H1 (cell line): ENCODE results near the gene NCAPD3. TPM values are rescaled to one million over a fixed set of nuclear protein-coding genes. Genes with fewer than 3 reads are reported as not detected.

Experiments used
- CTCF ChIA-PET: fragments of 300-600 bp; sonication (Branson Sonifier 250); formaldehyde crosslinking; loops from one replicate; lab custom pipeline; 2021; ENCODE audit not compliant: partially characterized antibody; lab: Charles Lee
- POLR2A ChIA-PET: fragments of 300-600 bp; sonication (Branson Sonifier 250); formaldehyde crosslinking; loops from one replicate; lab custom pipeline; 2021; ENCODE audit warnings: inconsistent platforms; ENCODE audit not compliant: partially characterized antibody; lab: Charles Lee
- DNase-seq, 2 experiments: peaks; one replicate each; pipeline versions ENCODE4 v3.0.0 to v3.0.0-alpha.2; 2010 to 2022; ENCODE audit warnings: low spot score in 2 of 2, low read depth in 1 of 2, mixed read lengths in 1 of 2
- FAIRE-seq: peaks from 2 replicates; lab custom pipeline; 2011; peaks lifted over from hg19 to GRCh38; lab: Jason Lieb, UNC
- H2AFZ ChIP-seq: 2 replicates; pipeline ENCODE4 v1.8.1; 2012; ENCODE audit warnings: low read length, inconsistent platforms
- H2AK5ac ChIP-seq: 2 replicates; pipeline ENCODE4 v1.6.1; 2013; ENCODE audit warnings: low read depth, low read length
- H2BK120ac ChIP-seq: replicated peaks from 2 replicates; pipeline ENCODE3; 2013; ENCODE audit warnings: low read depth, low read length, inconsistent platforms
- H2BK12ac ChIP-seq: 2 replicates; pipeline ENCODE4 v1.6.1; 2013; ENCODE audit warnings: low read depth, low read length
- H2BK15ac ChIP-seq: 2 replicates; pipeline ENCODE4 v1.6.1; 2013; ENCODE audit warnings: low read length
- H2BK20ac ChIP-seq: 2 replicates; pipeline ENCODE4 v1.6.1; 2013; ENCODE audit warnings: low read length
- H2BK5ac ChIP-seq: 2 replicates; pipeline ENCODE4 v1.6.1; 2013; ENCODE audit warnings: low read depth, low read length
- H3K14ac ChIP-seq: 2 replicates; pipeline ENCODE4 v1.6.1; 2013; ENCODE audit warnings: inconsistent platforms; ENCODE audit not compliant: insufficient read length
- H3K18ac ChIP-seq: 2 replicates; pipeline ENCODE4 v1.6.1; 2013; ENCODE audit warnings: low read length; ENCODE audit errors: extremely low read depth
- H3K23ac ChIP-seq: 2 replicates; pipeline ENCODE4 v1.6.1; 2013; ENCODE audit warnings: inconsistent platforms; ENCODE audit not compliant: insufficient read length
- H3K23me2 ChIP-seq: 2 replicates; pipeline ENCODE4 v1.6.1; 2013; ENCODE audit warnings: low read depth, low read length
- H3K27ac ChIP-seq: 2 replicates; pipeline ENCODE4 v1.6.1; 2011; ENCODE audit warnings: low read depth, low read length, inconsistent platforms
- H3K27me3 ChIP-seq, 4 experiments: replicated peaks in 1 of 4; 1 replicate in 1 of 4; 2 replicates in 3 of 4; pipeline versions ENCODE4 v1.6.1 to v1.8.1; 2011 to 2013; ENCODE audit warnings: low read length in 3 of 4, mild to moderate bottlenecking in 3 of 4, inconsistent platforms in 2 of 4, mixed read lengths in 2 of 4, moderate library complexity in 1 of 4; ENCODE audit not compliant: control insufficient read depth in 3 of 4, insufficient read depth in 3 of 4; ENCODE audit errors: extremely low read depth in 1 of 4
- H3K36me3 ChIP-seq, 4 experiments: 2 replicates each; pipeline versions ENCODE4 v1.6.1 to v1.8.1; 2011 to 2013; ENCODE audit warnings: mild to moderate bottlenecking in 4 of 4, low read length in 3 of 4, moderate library complexity in 2 of 4, control low read depth in 1 of 4, inconsistent platforms in 1 of 4; ENCODE audit not compliant: insufficient read depth in 4 of 4, control insufficient read depth in 2 of 4
- H3K4ac ChIP-seq: replicated peaks from 2 replicates; pipeline ENCODE3; 2013; ENCODE audit warnings: low read length, low read depth, mixed read lengths, inconsistent platforms; ENCODE audit not compliant: insufficient read length
- H3K4me1 ChIP-seq, 4 experiments: replicated peaks in 1 of 4; 1 replicate in 1 of 4; 2 replicates in 3 of 4; pipeline versions ENCODE4 v1.6.1 to v1.8.1; 2011 to 2013; ENCODE audit warnings: low read length in 3 of 4, inconsistent platforms in 2 of 4, mixed read lengths in 1 of 4; ENCODE audit not compliant: insufficient read depth in 4 of 4, control insufficient read depth in 3 of 4
- H3K4me2 ChIP-seq, 2 experiments: 2 replicates each; pipeline versions ENCODE4 v1.6.1 to v1.8.1; 2011 to 2013; ENCODE audit warnings: low read depth in 2 of 2, low read length in 2 of 2, control low read depth in 1 of 2, inconsistent platforms in 1 of 2, mild to moderate bottlenecking in 1 of 2; ENCODE audit not compliant: insufficient read depth in 1 of 2
- H3K4me3 ChIP-seq, 4 experiments: fragments of 200-600, 300-600 bp in 1 of 4; sonication (generic), shearing (Covaris generic), sonication (Bioruptor Twin) in 1 of 4; 2 replicates each; pipeline versions ENCODE4 v1.5.1 to v1.8.1; 2011 to 2016; ENCODE audit warnings: low read length in 4 of 4, low read depth in 3 of 4, control low read depth in 2 of 4, inconsistent platforms in 2 of 4, mild to moderate bottlenecking in 2 of 4, mixed read lengths in 1 of 4, moderate library complexity in 1 of 4; ENCODE audit not compliant: insufficient read depth in 2 of 4; ENCODE audit errors: extremely low read depth in 1 of 4
- H3K56ac ChIP-seq: replicated peaks from 2 replicates; pipeline ENCODE3; 2013; ENCODE audit warnings: low read depth, mild to moderate bottlenecking, mixed read lengths, low read length, inconsistent platforms; ENCODE audit not compliant: insufficient read length
- H3K79me1 ChIP-seq: 2 replicates; pipeline ENCODE4 v1.6.1; 2013; ENCODE audit warnings: low read depth, low read length, control low read depth
- H3K79me2 ChIP-seq, 2 experiments: 2 replicates each; pipeline versions ENCODE4 v1.6.1 to v1.8.1; 2012 to 2013; ENCODE audit warnings: low read length in 2 of 2, mild to moderate bottlenecking in 2 of 2, inconsistent platforms in 1 of 2; ENCODE audit not compliant: insufficient read depth in 2 of 2, control insufficient read depth in 1 of 2
- H3K9ac ChIP-seq, 4 experiments: replicated peaks in 1 of 4; 1 replicate in 1 of 4; 2 replicates in 3 of 4; pipeline versions ENCODE4 v1.6.1 to v1.8.1; 2011 to 2013; ENCODE audit warnings: low read depth in 3 of 4, low read length in 3 of 4, control low read depth in 2 of 4, mild to moderate bottlenecking in 2 of 4, moderate library complexity in 2 of 4, inconsistent platforms in 1 of 4; ENCODE audit errors: extremely low read depth in 1 of 4
- H3K9me3 ChIP-seq, 2 experiments: 2 replicates each; pipeline versions ENCODE4 v1.6.1 to v1.8.1; 2012 to 2013; ENCODE audit warnings: mild to moderate bottlenecking in 2 of 2, moderate library complexity in 2 of 2, control low read depth in 1 of 2, inconsistent platforms in 1 of 2, low read depth in 1 of 2, low read length in 1 of 2, mixed read lengths in 1 of 2; ENCODE audit not compliant: insufficient read depth in 2 of 2
- H4K20me1 ChIP-seq, 2 experiments: replicated peaks in 1 of 2; 2 replicates each; pipeline versions ENCODE3 to v1.8.1; 2011 to 2013; ENCODE audit warnings: inconsistent platforms in 2 of 2, low read length in 2 of 2, mild to moderate bottlenecking in 1 of 2; ENCODE audit not compliant: insufficient read depth in 2 of 2, control insufficient read depth in 1 of 2
- H4K5ac ChIP-seq: 2 replicates; pipeline ENCODE4 v1.6.1; 2013; ENCODE audit warnings: low read length, low read depth, mixed read lengths, inconsistent platforms; ENCODE audit not compliant: insufficient read length
- H4K8ac ChIP-seq: 2 replicates; pipeline ENCODE4 v1.8.0; 2013; ENCODE audit warnings: mild to moderate bottlenecking, moderate library complexity, low read length, inconsistent platforms; ENCODE audit not compliant: insufficient read depth; ENCODE audit errors: extremely low read depth
- H4K91ac ChIP-seq: replicated peaks from 2 replicates; pipeline ENCODE3; 2013; ENCODE audit warnings: low read length, mixed read lengths, inconsistent platforms; ENCODE audit not compliant: insufficient read length
- CREB1 ChIP-seq: IDR thresholded peaks from 2 replicates; pipeline ENCODE4 v1.6.1; 2012; ENCODE audit warnings: inconsistent platforms
- JUND ChIP-seq: IDR thresholded peaks from 2 replicates; pipeline ENCODE4 v1.6.1; 2011; ENCODE audit warnings: mild to moderate bottlenecking, improper control_type of control experiment, low read length
- RFX5 ChIP-seq: IDR thresholded peaks from 2 replicates; pipeline ENCODE4 v1.6.1; 2011; ENCODE audit warnings: low read depth, low read length, improper control_type of control experiment, borderline replicate concordance
- SIRT6 ChIP-seq: IDR thresholded peaks from one replicate; pipeline ENCODE4 v1.7.1; 2012; ENCODE audit warnings: low read length, inconsistent platforms
- WGBS, 2 experiments: shearing (Covaris generic) in 1 of 2; methylation state at CpG; one replicate each; pipeline versions ENCODE4 v1.1.6 to v1.1.7; 2013 to 2015; ENCODE audit warnings: low lambda C conversion rate in 2 of 2, mixed read lengths in 2 of 2, inconsistent platforms in 1 of 2, low coverage in 1 of 2, missing lambda C conversion rate in 1 of 2; ENCODE audit not compliant: insufficient replicate concordance in 2 of 2, insufficient coverage in 1 of 2, insufficient read length in 1 of 2; ENCODE audit errors: extremely low coverage in 1 of 2, missing lambda C conversion rate in 1 of 2; 5-methylcytosine and 5-hydroxymethylcytosine counted together
- polyA plus RNA-seq, 7 experiments: library from polyadenylated mRNA; depleted of rRNA in 3 of 7; stranded (reverse) in 5 of 7; unstranded in 2 of 7; fragments of >200 nt in 5 of 7; fragments of 200-250 nt in 2 of 7; gene quantifications; 1 replicate in 5 of 7; 2 replicates in 1 of 7; 4 replicates in 1 of 7; pipeline versions ENCODE4 v1.2.1 to v1.2.3, GENCODE V29; 2011 to 2013; ENCODE audit warnings: missing spikeins in 2 of 7, mixed read lengths in 2 of 7
- total RNA-seq: library from RNA; stranded (reverse); fragmentation: NEBNext Ultra II Directional; extraction: Animal tissue kit (Norgen Biotek cat#: 25700); gene quantifications from 2 replicates; pipeline ENCODE4 v1.2.1, GENCODE V29; 2021

The NCAPD3 gene
- total and polyA plus RNA-seq, 2 of the 8 experiments (the other 6 are each of a cell fraction or from before 2014, with no cell fraction given): 26.5 to 55.2 TPM

GRCh38 chr11:134126217-134126822 is 97.4 kb downstream of the NCAPD3 start:
- H3K56ac ChIP-seq: no peak overlapping the region
- no peak overlapping the region for H3K23ac ChIP-seq
- H3K9me3 ChIP-seq: peaks cover 0 to under 1% of the 10 kb centered on the region in 2 experiments; a peak in 1 of 4 replicates
- no peak overlapping the region for H3K4me3 ChIP-seq
- H3K14ac ChIP-seq: no peak overlapping the region
- no peak overlapping the region for H2BK15ac ChIP-seq
- no peak overlapping the region for H2AK5ac ChIP-seq
- FAIRE-seq (peak; percentile 85), DNase-seq (peak in 1 of 2 experiments; percentile 33)
- no peak overlapping the region for H2BK5ac ChIP-seq
- peaks cover 2 to 7% of the 10 kb centered on the region in 2 experiments for H4K20me1 ChIP-seq
- H2BK120ac ChIP-seq: no peak overlapping the region
- no peaks in the 10 kb centered on the region; the same call in 1 of the 2 replicates for H3K79me1 ChIP-seq
- no peak overlapping the region for H3K27ac ChIP-seq
- H2BK20ac ChIP-seq: no peak overlapping the region
- H2BK12ac ChIP-seq: no peak overlapping the region
- ChIA-PET CTCF (interaction anchor here (0.6 to 3.1 kb wide), 10 partner anchors 10 to 91 kb away, joined by 3 to 12 read pairs (median 3); no protein-coding TSS in a partner anchor), POLR2A (interaction anchor here (0.8 to 1.2 kb wide), 2 partner anchors 9 to 89 kb away, joined by 3 to 5 read pairs; no protein-coding TSS in a partner anchor)
- H4K8ac ChIP-seq: no peak overlapping the region
- no peak overlapping the region for H2AFZ ChIP-seq
- no peak for TF ChIP-seq SIRT6
- TF ChIP-seq JUND: peak; percentile 78
- TF ChIP-seq RFX5: peak; percentile 87
- 0 out of 2 replicates have a peak, but pooled peaks have one; percentile 27 for TF ChIP-seq CREB1
- peaks cover 0 to 16% (median 11%) of the 10 kb centered on the region in 4 experiments; a peak in 4 of 7 replicates for H3K4me1 ChIP-seq
- no peak overlapping the region for H4K5ac ChIP-seq
- no peak overlapping the region for H4K91ac ChIP-seq
- H3K27me3 ChIP-seq: peaks cover 0 to 10% (median 5%) of the 10 kb centered on the region in 4 experiments; a peak in 3 of 7 replicates
- 41% methylated on average over 1 of the region's 1 CpG; no CpG with 5 or more reads in 1 of the 2 experiments for WGBS, 2 experiments
- H3K23me2 ChIP-seq: no peaks in the 10 kb centered on the region; the same call in 1 of the 2 replicates
- no peak overlapping the region for H3K18ac ChIP-seq
- H3K4me2 ChIP-seq: peak overlapping the region in 1 of 2 experiments; percentile 68; a peak in 2 of 4 replicates
- no peak overlapping the region for H3K9ac ChIP-seq
- no peak overlapping the region for H3K4ac ChIP-seq
- no peaks in the 10 kb centered on the region; a peak in 1 of 4 replicates for H3K79me2 ChIP-seq
- H3K36me3 ChIP-seq: no peaks in the 10 kb centered on the region; a peak in 1 of 8 replicates
